Stimulated activated naive CD8-positive, alpha-beta T cell treated with anti-CD3 and anti-CD28 coated beads, Interleukin-15, amount 100 ng/mL, for 72 hours (primary cell): ENCODE measurements around the gene RNPEP.
"Not testable (repeated sequence)": the region's sequence is repeated elsewhere in the genome, so short reads cannot be mapped to it uniquely, and the experiment has no call there.

Experiments used
- ATAC-seq: fragments of 150-1000 bp; cut with Tn5 transposase; 2 replicates; pipeline ENCODE4 v1.10.0; 2021; ENCODE audit warnings: mild to moderate bottlenecking, moderate library complexity
- DNase-seq, 2 donors: peaks; one replicate each; pipeline ENCODE4 v3.0.0; 2021 to 2022
- H3K27ac Mint-ChIP-seq, 2 donors: one replicate each; pipeline ENCODE4 v1.8.0; 2022; ENCODE audit warnings: mild to moderate bottlenecking in 2 of 2, mixed read lengths in 2 of 2, moderate library complexity in 2 of 2
- H3K27me3 Mint-ChIP-seq: one replicate; pipeline ENCODE4 v1.8.0; 2022; ENCODE audit warnings: mixed read lengths
- H3K4me1 Mint-ChIP-seq: one replicate; pipeline ENCODE4 v1.8.0; 2022; ENCODE audit warnings: mild to moderate bottlenecking, mixed read lengths
- H3K4me3 Mint-ChIP-seq, 2 donors: one replicate each; pipeline ENCODE4 v1.8.0; 2022; ENCODE audit warnings: mild to moderate bottlenecking in 2 of 2, mixed read lengths in 2 of 2, moderate library complexity in 1 of 2
- H3K9me3 Mint-ChIP-seq, 2 donors: one replicate each; pipeline ENCODE4 v1.8.0; 2022; ENCODE audit warnings: mixed read lengths in 2 of 2

RNPEP gene

DNA sequence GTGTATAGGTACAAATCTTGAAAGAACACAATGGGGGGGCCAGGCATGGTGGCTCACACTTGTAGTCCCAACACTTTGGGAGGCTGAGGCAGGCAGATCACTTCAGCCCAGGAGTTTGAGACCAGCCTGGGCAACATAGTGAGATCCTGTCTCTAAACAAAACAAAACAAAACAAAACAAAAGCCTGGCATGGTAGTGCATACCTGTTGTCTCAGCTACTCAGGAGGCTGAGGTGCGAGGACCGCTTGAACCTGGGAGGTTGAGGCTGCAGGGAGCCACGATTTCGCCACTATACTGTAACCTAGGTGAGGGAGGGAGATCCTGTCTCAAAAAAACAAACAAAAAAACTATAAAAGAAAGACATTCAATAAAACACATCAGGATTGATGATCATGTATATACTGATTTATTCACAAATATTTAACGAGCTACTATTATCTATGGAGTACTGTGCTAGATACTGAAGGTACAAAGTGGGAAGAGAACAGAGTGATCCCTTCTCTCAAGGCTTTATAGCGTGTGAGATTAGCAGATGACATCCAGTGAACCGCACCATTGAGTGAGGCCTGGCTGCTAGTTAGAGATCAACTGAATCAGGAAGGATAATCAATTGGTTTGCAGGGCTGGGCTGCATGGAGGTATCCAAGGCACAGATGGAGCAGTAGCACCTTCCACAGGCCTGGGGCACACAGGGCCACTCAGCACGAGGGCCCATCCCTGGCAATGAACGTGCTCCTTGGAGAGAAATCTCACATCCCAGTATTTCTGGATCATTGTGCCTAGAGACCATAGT lies 54.3 kb downstream of the RNPEP start:
- Mint-ChIP-seq H3K4me3 (no peak overlapping the region), H3K27me3 (no peaks in the 10 kb centered on the region), H3K9me3 (no peaks in the 10 kb centered on the region), H3K27ac (no peak overlapping the region), H3K4me1 (no peaks in the 10 kb centered on the region)
- no peak for ATAC-seq
- DNase-seq, result no peak

DNA sequence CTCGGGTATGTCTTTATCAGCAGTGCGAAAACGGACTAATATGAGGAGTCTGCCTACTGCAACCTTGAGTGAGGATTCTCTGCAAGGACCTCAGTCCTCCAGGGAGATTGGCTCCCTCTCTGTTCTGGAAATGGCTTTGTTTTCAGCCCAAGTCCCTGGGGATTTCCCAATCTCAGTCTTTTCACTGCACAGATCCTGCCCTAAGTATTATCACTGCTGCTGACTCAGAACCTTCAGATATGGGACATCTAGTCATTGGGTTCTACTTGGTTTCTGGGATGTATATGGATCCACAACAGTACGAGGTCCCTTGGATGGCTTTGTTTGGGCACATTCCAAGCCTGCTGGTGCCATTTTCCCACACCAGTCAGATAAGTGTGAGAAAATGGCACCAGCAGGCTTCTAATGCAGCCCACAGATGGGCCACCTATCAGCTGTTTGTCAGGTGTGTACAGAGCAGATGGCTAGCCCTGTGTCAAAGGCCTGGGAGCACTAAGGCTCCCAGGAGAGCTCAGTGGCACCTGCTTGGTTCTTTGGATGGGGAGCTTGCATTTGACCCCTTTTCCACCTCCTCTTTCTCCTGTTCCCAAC lies 55.4 kb downstream of the RNPEP start:
- H3K4me3 Mint-ChIP-seq, result no peak overlapping the region
- H3K4me1 Mint-ChIP-seq, result no peaks in the 10 kb centered on the region
- ATAC-seq, result no peak
- H3K9me3 Mint-ChIP-seq, result no peaks in the 10 kb centered on the region
- H3K27me3 Mint-ChIP-seq, result no peaks in the 10 kb centered on the region
- H3K27ac Mint-ChIP-seq, result no peak overlapping the region
- no peak for DNase-seq

- Mint-ChIP-seq H3K4me3 (no peak overlapping the region), H3K9me3 (no peaks in the 10 kb centered on the region), H3K4me1 (no peaks in the 10 kb centered on the region), H3K27ac (no peak overlapping the region), H3K27me3 (no peaks in the 10 kb centered on the region)
- ATAC-seq (no peak), DNase-seq (no peak)
Measured at GRCh38 chr1:202038688-202039346, 56.4 kb downstream of the RNPEP start.

GRCh38 chr1:202045705-202046104 lies 63.3 kb downstream of the RNPEP start:
- Mint-ChIP-seq H3K27ac (no peak overlapping the region), H3K4me3 (no peak overlapping the region), H3K4me1 (no peaks in the 10 kb centered on the region), H3K27me3 (no peaks in the 10 kb centered on the region), H3K9me3 (no peaks in the 10 kb centered on the region)
- no peak for DNase-seq
- no peak for ATAC-seq

DNA sequence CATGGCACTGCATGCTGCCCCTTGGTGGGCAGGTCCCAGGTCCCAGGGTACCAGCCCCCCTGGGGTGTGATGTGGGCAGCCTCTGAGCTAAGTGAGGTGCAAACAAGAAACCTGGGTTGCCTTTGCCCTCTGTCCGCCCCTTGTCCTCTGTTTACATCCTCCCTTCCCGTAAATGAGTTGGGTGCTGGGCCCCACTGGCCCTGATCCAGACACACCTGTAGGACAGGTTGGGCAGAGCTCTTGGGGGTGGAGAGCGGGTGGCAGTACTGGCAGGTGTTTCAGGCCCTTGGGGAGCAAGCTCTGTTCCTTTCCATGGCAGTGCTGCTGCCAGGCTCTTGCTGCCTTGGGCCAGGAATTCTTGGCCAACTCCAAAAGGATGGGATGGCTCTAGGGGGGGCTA lies 63.8 kb downstream of the RNPEP start:
- no peak overlapping the region for H3K27ac Mint-ChIP-seq
- H3K27me3 Mint-ChIP-seq, result no peaks in the 10 kb centered on the region
- DNase-seq (no peak), ATAC-seq (no peak)
- no peaks in the 10 kb centered on the region for H3K4me1 Mint-ChIP-seq
- H3K4me3 Mint-ChIP-seq, result no peak overlapping the region
- H3K9me3 Mint-ChIP-seq, result no peaks in the 10 kb centered on the region

GRCh38 chr1:202046748-202047708 lies 64.6 kb downstream of the RNPEP start:
- Mint-ChIP-seq H3K4me3 (no peak overlapping the region), H3K9me3 (no peaks in the 10 kb centered on the region), H3K27me3 (no peaks in the 10 kb centered on the region)

GRCh38 chr1:202047977-202048376 lies 65.5 kb downstream of the RNPEP start:
- no peaks in the 10 kb centered on the region for H3K4me1 Mint-ChIP-seq
- DNase-seq (no peak), ATAC-seq (no peak)
- H3K9me3 Mint-ChIP-seq, result no peaks in the 10 kb centered on the region
- H3K27me3 Mint-ChIP-seq, result no peaks in the 10 kb centered on the region
- H3K4me3 Mint-ChIP-seq, result no peak overlapping the region
- peak overlapping the region in 1 of 2 donors; percentile 54 for H3K27ac Mint-ChIP-seq

More at GRCh38 chr1:202046748-202047708, 64.6 kb downstream of the RNPEP start:
- no peak for ATAC-seq
- Mint-ChIP-seq H3K27ac (no peak overlapping the region), H3K4me1 (no peaks in the 10 kb centered on the region)
- no peak for DNase-seq

DNA sequence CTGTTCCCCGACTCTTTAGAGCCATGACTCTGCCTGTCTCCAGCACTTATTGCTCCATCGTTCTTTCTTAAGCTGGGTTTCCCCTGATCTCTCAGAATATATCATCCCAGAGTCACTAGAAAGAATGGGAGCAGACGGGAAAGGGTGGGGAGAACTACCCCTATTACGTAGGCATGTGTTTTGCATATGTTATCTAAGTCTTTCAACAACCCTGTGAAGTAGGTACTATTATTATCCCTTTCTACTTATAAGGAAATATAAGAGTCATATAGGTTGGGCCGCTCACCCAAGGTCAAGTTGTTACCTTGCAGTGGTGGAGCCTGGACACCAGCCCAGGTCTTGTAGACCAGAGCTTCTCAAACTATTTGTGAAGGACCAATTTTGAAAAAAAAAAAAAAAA lies 66.7 kb downstream of the RNPEP start:
- no peak for ATAC-seq
- H3K27me3 Mint-ChIP-seq, result no peaks in the 10 kb centered on the region

DNA sequence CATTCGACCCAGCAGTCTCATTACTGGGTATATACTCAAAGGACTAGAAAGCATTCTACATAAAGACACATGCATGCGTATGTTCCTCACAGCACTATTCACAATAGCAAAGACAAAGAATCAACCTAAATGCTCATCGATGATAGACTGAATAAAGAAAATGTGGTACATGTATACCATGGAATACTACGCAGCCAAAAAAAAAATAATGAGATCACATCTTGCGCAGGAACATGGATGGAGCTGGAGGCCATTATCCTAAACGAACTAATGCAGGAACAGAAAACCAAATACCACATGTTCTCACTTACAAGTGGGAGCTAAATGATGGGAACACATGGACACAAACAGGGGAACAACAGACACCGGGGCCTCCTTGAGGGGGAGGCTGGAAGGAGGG lies 71.6 kb downstream of the RNPEP start:
- H3K4me1 Mint-ChIP-seq, result no peaks in the 10 kb centered on the region
- ATAC-seq, result no peak
- no peak overlapping the region for H3K4me3 Mint-ChIP-seq
- no peaks in the 10 kb centered on the region for H3K27me3 Mint-ChIP-seq
- no peak overlapping the region for H3K27ac Mint-ChIP-seq
- H3K9me3 Mint-ChIP-seq, result no peaks in the 10 kb centered on the region
- no peak for DNase-seq

More for the DNA sequence above, 66.7 kb downstream of the RNPEP start:
- no peaks in the 10 kb centered on the region for H3K9me3 Mint-ChIP-seq
- peak overlapping the region in 1 of 2 donors; percentile 84 for H3K27ac Mint-ChIP-seq
- no peak for DNase-seq
- H3K4me1 Mint-ChIP-seq, result no peaks in the 10 kb centered on the region
- no peak overlapping the region for H3K4me3 Mint-ChIP-seq

DNA sequence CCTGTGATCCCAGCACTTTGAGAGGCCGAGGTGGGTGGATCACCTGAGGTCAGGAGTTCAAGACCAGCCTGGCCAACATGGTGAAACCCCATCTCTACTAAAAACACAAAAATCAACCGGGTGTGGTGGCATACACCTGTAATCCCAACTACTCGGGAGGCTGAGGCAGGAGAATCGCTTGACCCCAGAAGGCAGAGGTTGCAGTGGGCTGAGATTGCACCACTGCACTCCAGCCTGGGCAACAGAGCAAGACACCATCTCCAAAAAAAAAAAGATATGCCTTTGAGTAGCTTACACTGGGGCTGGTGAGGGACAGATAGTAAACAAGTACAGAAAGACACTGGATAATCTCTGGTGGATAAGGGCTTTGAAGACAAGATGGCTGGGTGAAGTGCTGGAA lies 72.2 kb downstream of the RNPEP start:
- not testable (repeated sequence) for ATAC-seq, H3K4me3 Mint-ChIP-seq, H3K9me3 Mint-ChIP-seq, H3K4me1 Mint-ChIP-seq, H3K27ac Mint-ChIP-seq, H3K27me3 Mint-ChIP-seq, DNase-seq
